ENCODE measurements around the gene CCL22.

DNA sequence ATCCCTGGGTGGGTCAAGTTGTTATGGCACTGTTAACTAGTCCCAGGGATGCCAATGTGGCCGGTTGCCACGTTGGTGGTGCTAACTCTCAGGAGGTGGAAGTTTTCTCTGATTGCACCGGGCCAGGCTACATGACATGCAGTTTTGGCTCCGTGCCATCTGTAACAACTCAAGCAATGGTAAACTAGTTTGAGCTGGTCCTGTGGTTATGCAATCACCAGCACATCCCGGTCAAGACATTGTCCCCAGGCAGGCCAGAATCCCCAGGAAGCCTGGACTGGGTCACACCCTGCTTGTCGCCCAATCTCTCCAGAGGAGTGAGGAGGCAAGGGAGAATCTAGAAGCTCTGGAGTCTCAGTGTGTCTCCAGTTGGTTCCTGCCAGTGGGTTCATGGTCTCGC is 35.9 kb downstream of the CCL22 start:
- TF ChIP-seq, protein P1, sequence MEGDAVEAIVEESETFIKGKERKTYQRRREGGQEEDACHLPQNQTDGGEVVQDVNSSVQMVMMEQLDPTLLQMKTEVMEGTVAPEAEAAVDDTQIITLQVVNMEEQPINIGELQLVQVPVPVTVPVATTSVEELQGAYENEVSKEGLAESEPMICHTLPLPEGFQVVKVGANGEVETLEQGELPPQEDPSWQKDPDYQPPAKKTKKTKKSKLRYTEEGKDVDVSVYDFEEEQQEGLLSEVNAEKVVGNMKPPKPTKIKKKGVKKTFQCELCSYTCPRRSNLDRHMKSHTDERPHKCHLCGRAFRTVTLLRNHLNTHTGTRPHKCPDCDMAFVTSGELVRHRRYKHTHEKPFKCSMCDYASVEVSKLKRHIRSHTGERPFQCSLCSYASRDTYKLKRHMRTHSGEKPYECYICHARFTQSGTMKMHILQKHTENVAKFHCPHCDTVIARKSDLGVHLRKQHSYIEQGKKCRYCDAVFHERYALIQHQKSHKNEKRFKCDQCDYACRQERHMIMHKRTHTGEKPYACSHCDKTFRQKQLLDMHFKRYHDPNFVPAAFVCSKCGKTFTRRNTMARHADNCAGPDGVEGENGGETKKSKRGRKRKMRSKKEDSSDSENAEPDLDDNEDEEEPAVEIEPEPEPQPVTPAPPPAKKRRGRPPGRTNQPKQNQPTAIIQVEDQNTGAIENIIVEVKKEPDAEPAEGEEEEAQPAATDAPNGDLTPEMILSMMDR (conservative IDR thresholded peaks at IDR 0.05; ENCODE audit: low read depth in 2 of 2) = no peak
- TF ChIP-seq, protein P2, sequence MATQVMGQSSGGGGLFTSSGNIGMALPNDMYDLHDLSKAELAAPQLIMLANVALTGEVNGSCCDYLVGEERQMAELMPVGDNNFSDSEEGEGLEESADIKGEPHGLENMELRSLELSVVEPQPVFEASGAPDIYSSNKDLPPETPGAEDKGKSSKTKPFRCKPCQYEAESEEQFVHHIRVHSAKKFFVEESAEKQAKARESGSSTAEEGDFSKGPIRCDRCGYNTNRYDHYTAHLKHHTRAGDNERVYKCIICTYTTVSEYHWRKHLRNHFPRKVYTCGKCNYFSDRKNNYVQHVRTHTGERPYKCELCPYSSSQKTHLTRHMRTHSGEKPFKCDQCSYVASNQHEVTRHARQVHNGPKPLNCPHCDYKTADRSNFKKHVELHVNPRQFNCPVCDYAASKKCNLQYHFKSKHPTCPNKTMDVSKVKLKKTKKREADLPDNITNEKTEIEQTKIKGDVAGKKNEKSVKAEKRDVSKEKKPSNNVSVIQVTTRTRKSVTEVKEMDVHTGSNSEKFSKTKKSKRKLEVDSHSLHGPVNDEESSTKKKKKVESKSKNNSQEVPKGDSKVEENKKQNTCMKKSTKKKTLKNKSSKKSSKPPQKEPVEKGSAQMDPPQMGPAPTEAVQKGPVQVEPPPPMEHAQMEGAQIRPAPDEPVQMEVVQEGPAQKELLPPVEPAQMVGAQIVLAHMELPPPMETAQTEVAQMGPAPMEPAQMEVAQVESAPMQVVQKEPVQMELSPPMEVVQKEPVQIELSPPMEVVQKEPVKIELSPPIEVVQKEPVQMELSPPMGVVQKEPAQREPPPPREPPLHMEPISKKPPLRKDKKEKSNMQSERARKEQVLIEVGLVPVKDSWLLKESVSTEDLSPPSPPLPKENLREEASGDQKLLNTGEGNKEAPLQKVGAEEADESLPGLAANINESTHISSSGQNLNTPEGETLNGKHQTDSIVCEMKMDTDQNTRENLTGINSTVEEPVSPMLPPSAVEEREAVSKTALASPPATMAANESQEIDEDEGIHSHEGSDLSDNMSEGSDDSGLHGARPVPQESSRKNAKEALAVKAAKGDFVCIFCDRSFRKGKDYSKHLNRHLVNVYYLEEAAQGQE (IDR thresholded peaks at IDR 0.05; ENCODE audit: unreplicated experiment) = no peak
- TF ChIP-seq EZH2 (IDR thresholded peaks at IDR 0.05; ENCODE audit: low read depth, unreplicated experiment) (no peak), CREB1 (CRISPR knock-in tag; IDR thresholded peaks at IDR 0.05; ENCODE audit: low read depth) (no peak), EZH2phosphoT487 (IDR thresholded peaks at IDR 0.05; ENCODE audit: unreplicated experiment) (no peak), ZNF114 (CRISPR knock-in tag; IDR thresholded peaks at IDR 0.05) (no peak), POLR2AphosphoS5 (IDR thresholded peaks at IDR 0.05; ENCODE audit: low read depth) (no peak), STAT1 (IDR thresholded peaks at IDR 0.05; ENCODE audit: unreplicated experiment) (no peak), NANOG (IDR thresholded peaks at IDR 0.05; ENCODE audit: borderline replicate concordance) (no peak)
- TF ChIP-seq, protein P3, sequence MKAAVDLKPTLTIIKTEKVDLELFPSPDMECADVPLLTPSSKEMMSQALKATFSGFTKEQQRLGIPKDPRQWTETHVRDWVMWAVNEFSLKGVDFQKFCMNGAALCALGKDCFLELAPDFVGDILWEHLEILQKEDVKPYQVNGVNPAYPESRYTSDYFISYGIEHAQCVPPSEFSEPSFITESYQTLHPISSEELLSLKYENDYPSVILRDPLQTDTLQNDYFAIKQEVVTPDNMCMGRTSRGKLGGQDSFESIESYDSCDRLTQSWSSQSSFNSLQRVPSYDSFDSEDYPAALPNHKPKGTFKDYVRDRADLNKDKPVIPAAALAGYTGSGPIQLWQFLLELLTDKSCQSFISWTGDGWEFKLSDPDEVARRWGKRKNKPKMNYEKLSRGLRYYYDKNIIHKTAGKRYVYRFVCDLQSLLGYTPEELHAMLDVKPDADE (IDR thresholded peaks at IDR 0.05) = no peak

Data from GM23338 (cell line).